Fibroblast of pulmonary artery (primary cell): Measurements from ENCODE around the gene MIEN1.
"Not testable (repeated sequence)": the region's sequence is repeated elsewhere in the genome, so short reads cannot be mapped to it uniquely, and the experiment has no call there.

Experiments used
- DNase-seq: peaks from one replicate; pipeline ENCODE4 v3.0.0-alpha.2; 2010; ENCODE audit warnings: low read depth
- H3K4me3 ChIP-seq: replicated peaks from 2 replicates; pipeline ENCODE4 v1.5.1; 2011; ENCODE audit warnings: low read depth, mild to moderate bottlenecking, control low read depth, low read length, moderate library complexity
- TF ChIP-seq, protein P1 (sequence below): IDR thresholded peaks from 2 replicates; pipeline ENCODE4 v1.5.1; 2011; ENCODE audit warnings: mild to moderate bottlenecking, control low read depth, low read length, inconsistent platforms; ENCODE audit errors: missing control alignments

Gene MIEN1

DNA sequence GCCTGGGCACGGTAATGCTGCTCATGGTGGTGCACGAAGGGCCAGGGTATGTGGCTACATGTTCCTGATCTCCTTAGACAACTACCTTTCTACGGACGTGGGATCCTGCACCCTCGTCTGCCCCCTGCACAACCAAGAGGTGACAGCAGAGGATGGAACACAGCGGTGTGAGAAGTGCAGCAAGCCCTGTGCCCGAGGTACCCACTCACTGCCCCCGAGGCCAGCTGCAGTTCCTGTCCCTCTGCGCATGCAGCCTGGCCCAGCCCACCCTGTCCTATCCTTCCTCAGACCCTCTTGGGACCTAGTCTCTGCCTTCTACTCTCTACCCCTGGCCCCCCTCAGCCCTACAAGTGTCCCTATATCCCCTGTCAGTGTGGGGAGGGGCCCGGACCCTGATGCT is 18.5 kb downstream of the MIEN1 start:
- H3K4me3 ChIP-seq: no peak overlapping the region
- TF ChIP-seq, protein P1, sequence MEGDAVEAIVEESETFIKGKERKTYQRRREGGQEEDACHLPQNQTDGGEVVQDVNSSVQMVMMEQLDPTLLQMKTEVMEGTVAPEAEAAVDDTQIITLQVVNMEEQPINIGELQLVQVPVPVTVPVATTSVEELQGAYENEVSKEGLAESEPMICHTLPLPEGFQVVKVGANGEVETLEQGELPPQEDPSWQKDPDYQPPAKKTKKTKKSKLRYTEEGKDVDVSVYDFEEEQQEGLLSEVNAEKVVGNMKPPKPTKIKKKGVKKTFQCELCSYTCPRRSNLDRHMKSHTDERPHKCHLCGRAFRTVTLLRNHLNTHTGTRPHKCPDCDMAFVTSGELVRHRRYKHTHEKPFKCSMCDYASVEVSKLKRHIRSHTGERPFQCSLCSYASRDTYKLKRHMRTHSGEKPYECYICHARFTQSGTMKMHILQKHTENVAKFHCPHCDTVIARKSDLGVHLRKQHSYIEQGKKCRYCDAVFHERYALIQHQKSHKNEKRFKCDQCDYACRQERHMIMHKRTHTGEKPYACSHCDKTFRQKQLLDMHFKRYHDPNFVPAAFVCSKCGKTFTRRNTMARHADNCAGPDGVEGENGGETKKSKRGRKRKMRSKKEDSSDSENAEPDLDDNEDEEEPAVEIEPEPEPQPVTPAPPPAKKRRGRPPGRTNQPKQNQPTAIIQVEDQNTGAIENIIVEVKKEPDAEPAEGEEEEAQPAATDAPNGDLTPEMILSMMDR: no peak
- no peak for DNase-seq

DNA sequence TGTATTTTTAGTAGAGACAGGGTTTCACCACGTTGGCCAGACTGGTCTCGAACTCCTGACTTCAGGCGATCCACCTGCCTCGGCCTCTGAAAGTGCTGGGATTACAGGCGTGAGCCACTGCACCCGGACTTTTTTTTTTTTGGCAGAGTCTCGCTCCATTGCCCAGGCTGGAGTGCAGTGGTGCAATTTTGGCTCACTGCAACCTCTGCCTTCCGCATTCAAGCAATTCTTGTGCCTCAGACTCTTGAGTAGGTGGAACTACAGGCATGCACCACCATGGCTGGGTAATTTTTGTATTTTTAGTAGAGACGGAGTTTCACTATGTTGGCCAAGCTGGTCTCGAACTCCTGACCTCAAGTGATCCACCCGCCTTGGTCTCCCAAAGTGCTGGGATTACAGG is 19.3 kb downstream of the MIEN1 start:
- H3K4me3 ChIP-seq, DNase-seq: not testable (repeated sequence)

DNA sequence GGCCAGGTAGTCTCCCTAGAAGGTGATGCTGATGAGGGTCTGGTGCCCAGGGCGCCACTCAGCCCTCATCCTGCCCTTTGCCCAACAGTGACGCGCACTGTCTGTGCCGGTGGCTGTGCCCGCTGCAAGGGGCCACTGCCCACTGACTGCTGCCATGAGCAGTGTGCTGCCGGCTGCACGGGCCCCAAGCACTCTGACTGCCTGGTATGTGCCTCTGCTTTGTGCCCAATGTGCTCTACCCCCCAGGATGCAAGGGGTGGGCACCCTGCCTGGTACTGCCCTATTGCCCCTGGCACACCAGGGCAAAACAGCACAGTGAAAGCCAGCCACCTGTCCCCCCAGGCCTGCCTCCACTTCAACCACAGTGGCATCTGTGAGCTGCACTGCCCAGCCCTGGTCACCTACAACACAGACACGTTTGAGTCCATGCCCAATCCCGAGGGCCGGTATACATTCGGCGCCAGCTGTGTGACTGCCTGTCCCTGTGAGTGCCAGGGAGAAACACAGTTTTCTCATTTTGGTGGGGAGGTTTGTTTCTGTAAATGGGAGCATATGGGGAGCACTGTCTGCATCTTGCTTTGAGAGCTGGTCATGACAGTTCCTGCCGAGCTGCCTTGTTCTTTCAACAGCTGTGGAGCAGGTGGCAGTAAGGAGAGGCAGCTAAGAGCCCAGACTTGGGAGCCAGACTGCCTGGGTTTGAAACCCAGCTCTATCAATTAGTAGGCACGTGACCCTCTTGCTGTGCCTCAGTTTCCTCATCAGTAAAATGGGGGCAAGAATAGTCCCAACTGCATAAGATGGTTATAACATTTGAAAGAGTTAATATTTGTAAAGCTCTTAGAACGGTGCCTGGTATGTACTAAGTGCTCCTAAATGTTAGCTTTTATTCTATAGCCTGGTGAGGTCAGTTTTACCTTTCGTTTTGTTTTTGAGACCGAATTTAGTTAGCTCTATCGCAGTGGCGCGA is 20.1 kb downstream of the MIEN1 start:
- DNase-seq: no peak
- TF ChIP-seq, protein P1: no peak
- no peak overlapping the region for H3K4me3 ChIP-seq

DNA sequence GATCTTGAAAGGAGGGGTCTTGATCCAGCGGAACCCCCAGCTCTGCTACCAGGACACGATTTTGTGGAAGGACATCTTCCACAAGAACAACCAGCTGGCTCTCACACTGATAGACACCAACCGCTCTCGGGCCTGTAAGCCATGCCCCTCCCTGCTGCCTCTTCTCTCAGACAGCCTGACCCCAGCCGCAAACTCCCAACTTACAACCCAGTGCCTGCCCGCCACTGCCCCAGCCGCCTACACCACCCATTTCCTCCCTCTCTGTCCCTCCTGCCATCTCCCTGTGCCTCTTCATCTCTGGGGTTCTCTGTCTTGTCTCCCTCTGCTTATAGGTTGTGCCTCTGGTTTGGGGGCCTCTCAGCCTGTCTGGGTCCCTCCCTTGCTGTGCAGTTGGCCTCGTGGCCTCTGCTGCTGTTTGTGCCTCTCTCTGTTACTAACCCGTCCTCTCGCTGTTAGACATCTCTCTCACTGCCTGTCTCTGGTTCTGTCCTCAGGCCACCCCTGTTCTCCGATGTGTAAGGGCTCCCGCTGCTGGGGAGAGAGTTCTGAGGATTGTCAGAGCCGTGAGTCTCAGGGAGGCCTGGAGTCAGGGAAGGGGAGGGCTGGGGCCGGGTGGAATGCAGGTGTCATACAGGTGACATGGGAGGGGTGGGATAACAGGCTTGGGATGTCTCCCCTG is 20.9 kb downstream of the MIEN1 start:
- TF ChIP-seq, protein P1: no peak
- DNase-seq: no peak
- no peak overlapping the region for H3K4me3 ChIP-seq

DNA sequence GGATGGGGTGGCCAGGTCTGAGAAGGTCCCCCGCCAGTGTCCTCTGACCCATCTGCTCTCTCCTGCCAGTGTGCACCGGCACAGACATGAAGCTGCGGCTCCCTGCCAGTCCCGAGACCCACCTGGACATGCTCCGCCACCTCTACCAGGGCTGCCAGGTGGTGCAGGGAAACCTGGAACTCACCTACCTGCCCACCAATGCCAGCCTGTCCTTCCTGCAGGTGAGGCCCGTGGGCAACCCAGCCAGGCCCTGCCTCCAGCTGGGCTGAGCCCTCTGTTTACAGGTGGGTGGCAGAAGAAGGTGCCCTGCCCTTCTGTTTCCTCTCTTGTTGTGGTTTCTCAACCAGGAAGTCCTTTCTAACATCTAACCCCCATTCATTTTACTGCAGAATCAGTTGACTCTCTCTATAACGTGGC is 23.4 kb downstream of the MIEN1 start:
- DNase-seq: no peak
- TF ChIP-seq, protein P1: no peak
- no peak overlapping the region for H3K4me3 ChIP-seq

DNA sequence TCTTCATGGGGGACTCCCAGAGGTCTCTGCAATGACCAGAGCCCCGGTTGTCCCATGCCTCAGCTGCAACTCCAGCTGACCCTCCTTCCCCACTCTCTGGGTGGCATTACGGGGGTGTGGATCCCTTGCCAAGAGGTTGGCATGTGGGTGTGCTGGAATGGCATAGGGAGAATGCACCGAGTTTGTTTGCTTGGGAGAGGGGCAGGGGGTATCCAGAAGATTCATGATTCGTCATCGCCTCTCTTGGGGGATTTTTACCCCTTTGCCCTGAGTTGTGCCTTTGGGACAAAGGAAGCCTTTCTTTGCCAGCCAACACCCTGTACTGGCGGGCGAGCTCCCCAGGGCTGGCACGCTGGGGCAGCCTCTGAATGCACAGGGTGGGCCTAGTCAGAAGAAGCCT is 23.9 kb downstream of the MIEN1 start:
- no peak for DNase-seq
- TF ChIP-seq, protein P1: no peak
- no peak overlapping the region for H3K4me3 ChIP-seq

DNA sequence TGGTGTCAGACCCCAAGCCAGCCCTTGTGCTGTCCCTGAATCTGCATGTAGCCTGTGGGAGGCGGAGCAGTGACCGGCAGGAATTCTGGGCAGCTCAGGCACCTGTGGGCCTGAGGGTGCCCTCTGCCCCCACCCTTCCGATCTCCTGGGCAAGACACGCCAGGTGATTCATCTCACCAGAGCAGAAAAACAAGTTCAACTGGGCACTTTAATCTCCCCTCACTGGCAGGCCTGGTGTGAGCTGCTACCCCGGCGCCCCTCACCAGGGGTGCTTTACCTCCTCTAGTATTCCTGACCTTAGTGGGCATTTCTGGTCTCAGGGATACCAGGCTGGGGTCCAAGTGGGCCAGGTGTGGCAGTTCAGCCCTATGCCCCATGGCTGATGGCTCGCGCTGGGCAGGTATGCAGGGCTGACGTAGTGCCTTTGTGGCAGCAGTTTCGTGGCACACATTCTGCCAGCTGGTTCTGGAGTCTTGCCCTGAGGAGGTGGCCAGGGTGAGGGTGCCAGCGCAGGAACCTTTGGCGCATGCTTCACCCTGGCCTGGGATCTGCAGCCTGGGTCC is 24.5 kb downstream of the MIEN1 start:
- no peak overlapping the region for H3K4me3 ChIP-seq
- TF ChIP-seq, protein P1: no peak
- no peak for DNase-seq
